HepG2 (cell line): ENCODE measurements around the gene PDCL3. TPM values are rescaled to one million over a fixed set of nuclear protein-coding genes. Genes with fewer than 3 reads are reported as not detected.

Source experiments
- ATAC-seq: fragments of 200-7000 bp; cut with Tn5 transposase; 3 replicates; pipeline ENCODE4 v1.9.1; 2020; ENCODE audit warnings: mild to moderate bottlenecking, moderate library complexity
- BruUV-seq: library from RNA; stranded (reverse); fragments of 400-500 nt; replicated peaks from 2 replicates; lab custom pipeline; 2021; lab: Mats Ljungman, UMichigan
- CTCF ChIA-PET: fragments of 300-600 bp; formaldehyde crosslinking; extraction: SDS; loops from one replicate; lab custom pipeline; 2021; ENCODE audit warnings: low total read pairs, inconsistent platforms, low intra/inter-chr PET ratio; lab: Yijun Ruan, JAX
- POLR2A ChIA-PET: fragments of 350-600 bp; sonication (Branson Sonifier 250); formaldehyde crosslinking; loops from one replicate; lab custom pipeline; 2020; ENCODE audit warnings: antibody characterized with exemption, inconsistent platforms; lab: Yijun Ruan, JAX
- DNase-seq: peaks from one replicate; pipeline ENCODE4 v3.0.0-alpha.2; 2015; ENCODE audit warnings: low spot score
- FAIRE-seq: peaks from 3 replicates; lab custom pipeline; 2011; peaks lifted over from hg19 to GRCh38; lab: Jason Lieb, UNC
- H2AFZ ChIP-seq: one replicate; pipeline ENCODE4 v1.6.1; 2011; ENCODE audit warnings: low read length, inconsistent platforms
- H3K27ac ChIP-seq: fragments of 300-600 bp; 3 replicates; pipeline ENCODE4 v1.8.0; 2011; ENCODE audit warnings: mixed run types, mild to moderate bottlenecking, mixed read lengths, low read length, inconsistent platforms; ENCODE audit not compliant: insufficient read depth; ENCODE audit errors: extremely low read length
- H3K27me3 ChIP-seq, 2 experiments: fragments of 200-600 bp in 1 of 2; 2 replicates in 1 of 2; 3 replicates in 1 of 2; pipeline versions ENCODE4 v1.6.0 to v1.8.0; 2011; ENCODE audit warnings: low read length in 2 of 2, mild to moderate bottlenecking in 2 of 2, moderate library complexity in 2 of 2, inconsistent platforms in 1 of 2; ENCODE audit not compliant: insufficient read depth in 2 of 2, control insufficient read depth in 1 of 2
- H3K36me3 ChIP-seq, 2 experiments: fragments of 200-600 bp in 1 of 2; replicated peaks in 1 of 2; 2 replicates in 1 of 2; 3 replicates in 1 of 2; pipeline versions ENCODE4 v1.5.1 to v1.8.0; 2011; ENCODE audit warnings: low read length in 2 of 2, inconsistent platforms in 1 of 2; ENCODE audit not compliant: insufficient read depth in 2 of 2, control insufficient read depth in 1 of 2
- H3K4me1 ChIP-seq: 2 replicates; pipeline ENCODE4 v1.5.1; 2012; ENCODE audit warnings: low read length, inconsistent platforms; ENCODE audit not compliant: insufficient read depth
- H3K4me2 ChIP-seq: 2 replicates; pipeline ENCODE4 v1.6.0; 2011; ENCODE audit warnings: low read depth, low read length, inconsistent platforms
- H3K4me3 ChIP-seq, 3 experiments: fragments of 200-600 bp in 1 of 3; sonication (generic), shearing (Covaris generic) in 1 of 3; replicated peaks in 1 of 3; 2 replicates each; pipeline ENCODE4 v1.5.1; 2011 to 2016; ENCODE audit warnings: low read length in 3 of 3, inconsistent platforms in 2 of 3, low read depth in 2 of 3, mild to moderate bottlenecking in 2 of 3, control low read depth in 1 of 3, mixed read lengths in 1 of 3; ENCODE audit not compliant: insufficient read depth in 1 of 3
- H3K79me2 ChIP-seq: one replicate; pipeline ENCODE4 v1.6.1; 2011; ENCODE audit warnings: low read length, inconsistent platforms; ENCODE audit not compliant: insufficient read depth
- H3K9ac ChIP-seq: 2 replicates; pipeline ENCODE4 v1.6.0; 2011; ENCODE audit warnings: mild to moderate bottlenecking, low read depth, low read length, inconsistent platforms; ENCODE audit not compliant: insufficient read depth
- H3K9me3 ChIP-seq: 2 replicates; pipeline ENCODE4 v1.5.1; 2012; ENCODE audit warnings: mild to moderate bottlenecking, low read length
- H4K20me1 ChIP-seq: 2 replicates; pipeline ENCODE4 v1.6.0; 2011; ENCODE audit warnings: inconsistent platforms, mild to moderate bottlenecking, low read length, moderate library complexity; ENCODE audit not compliant: insufficient read depth
- ATF7-NPFF ChIP-seq: sonication (generic); formaldehyde crosslinking; IDR thresholded peaks from 2 replicates; pipeline ENCODE4 v1.8.1; 2023; ENCODE audit warnings: mild to moderate bottlenecking, low read depth, missing genetic modification reagents, moderate library complexity
- BHLHE40 ChIP-seq: IDR thresholded peaks from 2 replicates; pipeline ENCODE4 v1.6.1; 2011; ENCODE audit warnings: low read length, improper control_type of control experiment
- HIC2 ChIP-seq: sonication (generic); formaldehyde crosslinking; IDR thresholded peaks from 2 replicates; pipeline ENCODE4 v1.9.0; 2022; ENCODE audit warnings: low read depth, missing genetic modification reagents
- JARID2 ChIP-seq: sonication (generic); formaldehyde crosslinking; IDR thresholded peaks from 2 replicates; pipeline ENCODE4 v1.8.1; 2023; ENCODE audit warnings: missing genetic modification reagents, inconsistent platforms; ENCODE audit not compliant: insufficient replicate concordance
- KDM5B ChIP-seq: sonication (generic); formaldehyde crosslinking; IDR thresholded peaks from 2 replicates; pipeline ENCODE4 v1.4.0; 2020; ENCODE audit warnings: missing genetic modification reagents, mild to moderate bottlenecking, borderline replicate concordance
- NCOA1 ChIP-seq: sonication (generic); formaldehyde crosslinking; IDR thresholded peaks from 2 replicates; pipeline ENCODE4 v1.9.0; 2021; ENCODE audit warnings: missing genetic modification reagents
- RBM22 ChIP-seq: fragments of 200-400 bp; formaldehyde crosslinking; optimal IDR thresholded peaks from 2 replicates; pipeline ENCODE3; 2017; ENCODE audit warnings: mild to moderate bottlenecking, low read length, moderate library complexity
- THAP11 ChIP-seq: IDR thresholded peaks from 2 replicates; pipeline ENCODE4 v1.6.1; 2016; ENCODE audit warnings: missing biosample characterization, missing genetic modification reagents
- TRIM24 ChIP-seq: sonication (generic); formaldehyde crosslinking; IDR thresholded peaks from 2 replicates; pipeline ENCODE4 v1.8.0; 2022; ENCODE audit warnings: mild to moderate bottlenecking, missing genetic modification reagents
- ZNF614 ChIP-seq: IDR thresholded peaks from 2 replicates; pipeline ENCODE4 v1.6.1; 2018; ENCODE audit warnings: missing biosample characterization, missing genetic modification reagents, inconsistent platforms, borderline replicate concordance
- ZNF724P ChIP-seq: sonication (generic); formaldehyde crosslinking; IDR thresholded peaks from 2 replicates; pipeline ENCODE4 v1.8.0; 2022; ENCODE audit warnings: missing genetic modification reagents, borderline replicate concordance
- ZNF782 ChIP-seq: sonication (generic); formaldehyde crosslinking; IDR thresholded peaks from 2 replicates; pipeline ENCODE4 v1.4.0; 2020; ENCODE audit warnings: missing genetic modification reagents, mild to moderate bottlenecking, borderline replicate concordance
- ZNF850 ChIP-seq: sonication (generic); formaldehyde crosslinking; conservative IDR thresholded peaks from 2 replicates; pipeline ENCODE4 v1.9.0; 2021; ENCODE audit warnings: mild to moderate bottlenecking, missing genetic modification reagents
- ZSCAN9 ChIP-seq: IDR thresholded peaks from 2 replicates; pipeline ENCODE4 v1.6.1; 2016; ENCODE audit warnings: borderline replicate concordance
- WGBS: methylation state at CpG from one replicate; pipeline ENCODE4 v1.1.6; 2017; ENCODE audit warnings: low lambda C conversion rate; 5-methylcytosine and 5-hydroxymethylcytosine counted together
- in situ Hi-C: cut with HindIII; loops from 2 replicates; pipeline ENCODE4 v1.10.0; 2017; ENCODE audit warnings: low pct_unique_long_range_greater_than_20kb; ENCODE audit not compliant: extremely low pct_ligation_motif_present
- intact Hi-C: fragments of 100-400 bp; cut with micrococcal nuclease; formaldehyde crosslinking; loops from one replicate; pipeline ENCODE4 v1.10.0; 2022; ENCODE audit not compliant: unreplicated experiment
- polyA plus RNA-seq, 8 experiments: library from polyadenylated mRNA; depleted of rRNA in 3 of 8; stranded (reverse) in 7 of 8; unstranded in 1 of 8; fragments of >200 nt; fragmentation: Illumina TruSeq in 4 of 8; extraction: Trizol in 4 of 8; gene quantifications; 2 replicates each; pipeline versions ENCODE4 v1.2.1 to v1.2.3, GENCODE V29; 2011 to 2016; ENCODE audit warnings: low read depth in 4 of 8, missing spikeins in 1 of 8, mixed read lengths in 1 of 8; ENCODE audit not compliant: insufficient read depth in 1 of 8
- total RNA-seq, 5 experiments: library from RNA; depleted of rRNA; stranded (reverse); fragments of >200 nt; fragmentation: Illumina TruSeq; extraction: Trizol; gene quantifications; 2 replicates each; pipeline ENCODE4 v1.2.3, GENCODE V29; 2016; ENCODE audit warnings: low read depth in 1 of 5
- TF ChIP-seq, protein P1 (sequence below): sonication (generic); formaldehyde crosslinking; IDR thresholded peaks from 2 replicates; pipeline ENCODE4 v1.5.0; 2020; ENCODE audit warnings: mild to moderate bottlenecking, missing genetic modification reagents
- TF ChIP-seq, protein P2 (sequence below): sonication (generic); formaldehyde crosslinking; IDR thresholded peaks from 2 replicates; pipeline ENCODE4; 2020; ENCODE audit warnings: missing genetic modification reagents, mild to moderate bottlenecking, borderline replicate concordance

PDCL3 gene
- total and polyA plus RNA-seq, 2 of the 13 experiments (the other 11 are each of a cell fraction or from before 2014, with no cell fraction given): 14.4 to 24.4 TPM

DNA sequence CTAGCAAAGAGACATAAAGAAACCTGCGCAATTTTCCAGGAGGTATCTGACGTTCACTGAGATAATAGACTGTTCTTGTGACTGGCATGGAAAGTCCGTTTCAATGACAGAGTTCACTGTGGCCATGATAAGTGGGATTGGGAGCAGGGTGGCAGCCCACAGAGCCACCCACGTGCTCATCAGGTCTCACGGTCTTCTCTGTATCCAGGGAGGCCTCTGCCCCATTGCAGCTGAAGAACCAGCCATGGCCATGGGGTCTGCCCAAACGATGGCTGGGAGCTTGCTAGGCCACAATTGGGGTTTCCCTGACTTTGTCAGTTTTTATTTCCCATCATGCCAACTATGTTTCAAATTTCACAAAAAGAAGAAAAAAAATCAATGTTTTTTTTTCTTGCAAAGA lies 57.2 kb downstream of the PDCL3 start:
- CTCF ChIA-PET: no interaction called here
- in situ Hi-C loops: no loop called here

More for the DNA sequence above, 57.2 kb downstream of the PDCL3 start:
- FAIRE-seq: no peak
- H3K36me3 ChIP-seq: no peaks in the 10 kb centered on the region
- intact Hi-C loops: no loop called here
- no peak for ATAC-seq
- no peak overlapping the region for H2AFZ ChIP-seq
- no peaks in the 10 kb centered on the region for H3K4me1 ChIP-seq
- H3K9ac ChIP-seq: no peak overlapping the region
- TF ChIP-seq RBM22 (no peak), ATF7-NPFF (CRISPR knock-in tag) (no peak), ZNF724P (CRISPR knock-in tag) (no peak), ZNF782 (no peak), KDM5B (CRISPR knock-in tag) (no peak), JARID2 (CRISPR knock-in tag) (no peak), TRIM24 (CRISPR knock-in tag) (no peak), ZNF850 (CRISPR knock-in tag) (no peak), THAP11 (CRISPR knock-in tag) (no peak), HIC2 (CRISPR knock-in tag) (no peak), ZNF614 (CRISPR knock-in tag) (no peak), ZSCAN9 (CRISPR knock-in tag) (no peak), BHLHE40 (no peak), NCOA1 (CRISPR knock-in tag) (no peak)
- TF ChIP-seq, protein P1, sequence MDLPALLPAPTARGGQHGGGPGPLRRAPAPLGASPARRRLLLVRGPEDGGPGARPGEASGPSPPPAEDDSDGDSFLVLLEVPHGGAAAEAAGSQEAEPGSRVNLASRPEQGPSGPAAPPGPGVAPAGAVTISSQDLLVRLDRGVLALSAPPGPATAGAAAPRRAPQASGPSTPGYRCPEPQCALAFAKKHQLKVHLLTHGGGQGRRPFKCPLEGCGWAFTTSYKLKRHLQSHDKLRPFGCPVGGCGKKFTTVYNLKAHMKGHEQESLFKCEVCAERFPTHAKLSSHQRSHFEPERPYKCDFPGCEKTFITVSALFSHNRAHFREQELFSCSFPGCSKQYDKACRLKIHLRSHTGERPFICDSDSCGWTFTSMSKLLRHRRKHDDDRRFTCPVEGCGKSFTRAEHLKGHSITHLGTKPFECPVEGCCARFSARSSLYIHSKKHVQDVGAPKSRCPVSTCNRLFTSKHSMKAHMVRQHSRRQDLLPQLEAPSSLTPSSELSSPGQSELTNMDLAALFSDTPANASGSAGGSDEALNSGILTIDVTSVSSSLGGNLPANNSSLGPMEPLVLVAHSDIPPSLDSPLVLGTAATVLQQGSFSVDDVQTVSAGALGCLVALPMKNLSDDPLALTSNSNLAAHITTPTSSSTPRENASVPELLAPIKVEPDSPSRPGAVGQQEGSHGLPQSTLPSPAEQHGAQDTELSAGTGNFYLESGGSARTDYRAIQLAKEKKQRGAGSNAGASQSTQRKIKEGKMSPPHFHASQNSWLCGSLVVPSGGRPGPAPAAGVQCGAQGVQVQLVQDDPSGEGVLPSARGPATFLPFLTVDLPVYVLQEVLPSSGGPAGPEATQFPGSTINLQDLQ: no peak
- TF ChIP-seq, protein P2, sequence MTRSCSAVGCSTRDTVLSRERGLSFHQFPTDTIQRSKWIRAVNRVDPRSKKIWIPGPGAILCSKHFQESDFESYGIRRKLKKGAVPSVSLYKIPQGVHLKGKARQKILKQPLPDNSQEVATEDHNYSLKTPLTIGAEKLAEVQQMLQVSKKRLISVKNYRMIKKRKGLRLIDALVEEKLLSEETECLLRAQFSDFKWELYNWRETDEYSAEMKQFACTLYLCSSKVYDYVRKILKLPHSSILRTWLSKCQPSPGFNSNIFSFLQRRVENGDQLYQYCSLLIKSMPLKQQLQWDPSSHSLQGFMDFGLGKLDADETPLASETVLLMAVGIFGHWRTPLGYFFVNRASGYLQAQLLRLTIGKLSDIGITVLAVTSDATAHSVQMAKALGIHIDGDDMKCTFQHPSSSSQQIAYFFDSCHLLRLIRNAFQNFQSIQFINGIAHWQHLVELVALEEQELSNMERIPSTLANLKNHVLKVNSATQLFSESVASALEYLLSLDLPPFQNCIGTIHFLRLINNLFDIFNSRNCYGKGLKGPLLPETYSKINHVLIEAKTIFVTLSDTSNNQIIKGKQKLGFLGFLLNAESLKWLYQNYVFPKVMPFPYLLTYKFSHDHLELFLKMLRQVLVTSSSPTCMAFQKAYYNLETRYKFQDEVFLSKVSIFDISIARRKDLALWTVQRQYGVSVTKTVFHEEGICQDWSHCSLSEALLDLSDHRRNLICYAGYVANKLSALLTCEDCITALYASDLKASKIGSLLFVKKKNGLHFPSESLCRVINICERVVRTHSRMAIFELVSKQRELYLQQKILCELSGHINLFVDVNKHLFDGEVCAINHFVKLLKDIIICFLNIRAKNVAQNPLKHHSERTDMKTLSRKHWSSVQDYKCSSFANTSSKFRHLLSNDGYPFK (CRISPR knock-in tag): no peak
- TF ChIP-seq, all 625 proteins: peak for 0
- no TSS peak for BruUV-seq
- DNase-seq: no peak
- H3K4me3 ChIP-seq: no peak overlapping the region
- H4K20me1 ChIP-seq: no peaks in the 10 kb centered on the region
- H3K9me3 ChIP-seq: no peaks in the 10 kb centered on the region
- POLR2A ChIA-PET: no interaction called here
- H3K27me3 ChIP-seq: peaks cover 5 to 58% of the 10 kb centered on the region in 2 experiments
- H3K27ac ChIP-seq: no peak overlapping the region
- 19% methylated on average over 6 of the region's 6 CpGs for WGBS
- H3K4me2 ChIP-seq: no peak overlapping the region
- no peaks in the 10 kb centered on the region for H3K79me2 ChIP-seq
